Measurements from ENCODE around the gene DPEP1.

DPEP1 gene

DNA sequence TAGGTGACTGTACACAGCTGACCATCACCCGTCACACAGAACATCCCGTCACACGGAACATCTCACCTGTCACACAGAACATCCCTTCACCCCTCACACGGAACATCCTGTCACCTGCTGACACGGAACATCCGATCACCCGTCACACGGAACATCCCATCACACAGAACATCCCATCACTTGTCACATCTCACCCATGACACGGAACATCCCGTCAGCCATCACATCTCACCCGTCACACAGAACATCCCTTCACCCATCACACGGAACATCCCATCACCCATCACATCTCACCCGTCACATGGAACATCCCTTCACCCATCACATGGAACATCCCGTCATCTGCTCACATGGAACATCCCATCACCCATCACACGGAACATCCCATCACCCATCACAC is 34.1 kb upstream of the DPEP1 start:
- H3K4me2 ChIP-seq (ENCODE audit: low read depth, low read length) = no peak overlapping the region
- H2AFZ ChIP-seq (ENCODE audit: low read length) = no peak overlapping the region
- peaks cover 7% of the 10 kb centered on the region; the same call in 1 of the 2 replicates for H3K27me3 ChIP-seq (replicated peaks; ENCODE audit: insufficient read depth, low read length)
- no peak overlapping the region for H3K4me3 ChIP-seq (ENCODE audit: low read length)
- no peak overlapping the region for H3K27ac ChIP-seq (ENCODE audit: low read length)
- H3K9me2 ChIP-seq (replicated peaks; ENCODE audit: insufficient read depth, low read length) = no peaks in the 10 kb centered on the region
- no peaks in the 10 kb centered on the region for H3K36me3 ChIP-seq (replicated peaks; ENCODE audit: insufficient read depth, low read length)
- no peak overlapping the region for H3K9ac ChIP-seq (ENCODE audit: low read length)
- H3F3A ChIP-seq (ENCODE audit: insufficient read depth, low read length) = no peaks in the 10 kb centered on the region
- no peak for TF ChIP-seq EZH2 (optimal IDR thresholded peaks at IDR 0.05; ENCODE audit: low read depth, low read length)
- no peak for TF ChIP-seq EZH2phosphoT487 (IDR thresholded peaks at IDR 0.05; ENCODE audit: low read length)
- TF ChIP-seq, protein P1, sequence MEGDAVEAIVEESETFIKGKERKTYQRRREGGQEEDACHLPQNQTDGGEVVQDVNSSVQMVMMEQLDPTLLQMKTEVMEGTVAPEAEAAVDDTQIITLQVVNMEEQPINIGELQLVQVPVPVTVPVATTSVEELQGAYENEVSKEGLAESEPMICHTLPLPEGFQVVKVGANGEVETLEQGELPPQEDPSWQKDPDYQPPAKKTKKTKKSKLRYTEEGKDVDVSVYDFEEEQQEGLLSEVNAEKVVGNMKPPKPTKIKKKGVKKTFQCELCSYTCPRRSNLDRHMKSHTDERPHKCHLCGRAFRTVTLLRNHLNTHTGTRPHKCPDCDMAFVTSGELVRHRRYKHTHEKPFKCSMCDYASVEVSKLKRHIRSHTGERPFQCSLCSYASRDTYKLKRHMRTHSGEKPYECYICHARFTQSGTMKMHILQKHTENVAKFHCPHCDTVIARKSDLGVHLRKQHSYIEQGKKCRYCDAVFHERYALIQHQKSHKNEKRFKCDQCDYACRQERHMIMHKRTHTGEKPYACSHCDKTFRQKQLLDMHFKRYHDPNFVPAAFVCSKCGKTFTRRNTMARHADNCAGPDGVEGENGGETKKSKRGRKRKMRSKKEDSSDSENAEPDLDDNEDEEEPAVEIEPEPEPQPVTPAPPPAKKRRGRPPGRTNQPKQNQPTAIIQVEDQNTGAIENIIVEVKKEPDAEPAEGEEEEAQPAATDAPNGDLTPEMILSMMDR (IDR thresholded peaks at IDR 0.05; ENCODE audit: low read length) = no peak
- H3K4me1 ChIP-seq (ENCODE audit: low read length) = no peaks in the 10 kb centered on the region
- no peaks in the 10 kb centered on the region for H4K20me1 ChIP-seq (ENCODE audit: insufficient read depth, low read length)
- DNase-seq = no peak
- no peaks in the 10 kb centered on the region for H3K79me2 ChIP-seq (ENCODE audit: low read length)
- no peaks in the 10 kb centered on the region for H3K9me3 ChIP-seq (replicated peaks; ENCODE audit: insufficient read depth, low read length)

DNA sequence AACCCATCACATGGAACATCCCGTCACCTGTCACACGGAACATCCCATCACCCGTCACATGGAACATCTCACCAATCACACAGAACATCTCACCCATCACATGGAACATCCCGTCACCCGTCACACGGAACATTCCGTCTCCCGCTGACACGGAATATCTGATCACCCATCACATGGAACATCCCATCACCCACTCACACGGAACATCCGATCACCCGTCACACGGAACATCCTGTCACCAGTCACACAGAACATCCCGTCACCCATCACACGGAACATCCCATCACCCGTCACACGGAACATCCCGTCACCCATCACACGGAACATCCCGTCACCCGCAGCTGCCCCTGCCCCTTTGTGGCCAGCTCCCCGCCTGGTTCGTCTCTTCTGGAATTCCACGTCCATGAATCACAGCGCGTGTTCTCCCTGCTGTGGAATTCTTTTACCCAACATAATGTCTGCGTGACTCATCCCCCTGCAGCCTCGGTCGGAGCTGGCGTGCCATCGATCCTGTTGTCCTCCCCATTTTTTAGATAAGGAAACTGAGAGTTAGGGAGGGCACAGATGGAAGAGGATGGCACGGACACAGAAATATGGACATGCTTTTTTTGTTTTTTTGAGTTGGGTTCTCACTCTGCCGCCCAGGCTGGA is 32.3 kb upstream of the DPEP1 start:
- H3K9ac ChIP-seq (ENCODE audit: low read length) = no peak overlapping the region
- H3K9me2 ChIP-seq (replicated peaks; ENCODE audit: insufficient read depth, low read length) = no peaks in the 10 kb centered on the region
- H4K20me1 ChIP-seq (ENCODE audit: insufficient read depth, low read length) = no peaks in the 10 kb centered on the region
- no peaks in the 10 kb centered on the region; the same call in 1 of the 2 replicates for H3K27me3 ChIP-seq (replicated peaks; ENCODE audit: insufficient read depth, low read length)
- H3K4me2 ChIP-seq (ENCODE audit: low read depth, low read length) = no peak overlapping the region
- H3F3A ChIP-seq (ENCODE audit: insufficient read depth, low read length) = no peaks in the 10 kb centered on the region
- no peaks in the 10 kb centered on the region for H3K36me3 ChIP-seq (replicated peaks; ENCODE audit: insufficient read depth, low read length)
- H2AFZ ChIP-seq (ENCODE audit: low read length) = no peak overlapping the region
- H3K4me3 ChIP-seq (ENCODE audit: low read length) = no peak overlapping the region
- DNase-seq = no peak
- TF ChIP-seq, protein P1 (IDR thresholded peaks at IDR 0.05; ENCODE audit: low read length) = no peak
- TF ChIP-seq EZH2phosphoT487 (IDR thresholded peaks at IDR 0.05; ENCODE audit: low read length) (no peak), EZH2 (optimal IDR thresholded peaks at IDR 0.05; ENCODE audit: low read depth, low read length) (no peak)
- H3K9me3 ChIP-seq (replicated peaks; ENCODE audit: insufficient read depth, low read length) = no peaks in the 10 kb centered on the region
- no peak overlapping the region for H3K27ac ChIP-seq (ENCODE audit: low read length)
- 0 out of 2 replicates have a peak, but pooled peaks cover 3% of the 10 kb centered on the region for H3K4me1 ChIP-seq (ENCODE audit: low read length)
- H3K79me2 ChIP-seq (ENCODE audit: low read length) = no peaks in the 10 kb centered on the region

DNA sequence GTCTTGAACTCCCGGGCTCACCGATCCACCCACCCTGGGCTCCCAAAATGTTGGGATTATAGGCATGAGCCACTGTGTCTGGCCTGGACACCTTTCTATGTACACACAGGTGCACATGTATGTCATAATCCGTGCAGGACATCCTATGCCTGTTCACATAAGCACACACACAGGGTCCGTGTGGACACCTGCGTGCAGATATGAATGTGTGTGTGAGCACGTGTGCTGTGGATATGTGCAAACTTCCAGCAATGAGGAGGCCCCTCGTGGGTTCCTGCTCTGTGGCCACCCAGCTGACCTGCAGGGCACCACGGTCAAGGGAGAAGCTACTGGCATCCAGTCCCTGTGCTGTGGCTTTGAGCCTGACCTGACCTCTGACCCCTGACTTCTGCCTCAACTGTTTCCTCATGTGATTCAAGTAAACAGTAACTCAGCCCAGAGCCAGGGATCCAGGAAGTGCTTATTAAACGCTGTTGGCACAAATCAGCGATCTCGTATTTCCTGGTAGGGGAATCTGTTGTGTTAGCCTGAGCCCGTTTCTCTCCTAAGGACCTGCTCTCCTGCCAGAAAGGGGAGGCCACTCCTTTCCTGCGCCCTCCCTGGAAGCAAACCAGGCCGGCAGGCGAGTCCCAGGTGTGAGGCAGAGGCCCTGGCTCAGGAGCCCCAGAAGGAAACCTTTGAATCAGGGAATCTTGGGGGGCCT is 31.4 kb upstream of the DPEP1 start:
- no peaks in the 10 kb centered on the region for H3F3A ChIP-seq (ENCODE audit: insufficient read depth, low read length)
- H3K79me2 ChIP-seq (ENCODE audit: low read length) = no peaks in the 10 kb centered on the region
- H3K4me1 ChIP-seq (ENCODE audit: low read length) = 0 out of 2 replicates have a peak, but pooled peaks cover 3% of the 10 kb centered on the region
- H2AFZ ChIP-seq (ENCODE audit: low read length) = no peak overlapping the region
- H3K9me3 ChIP-seq (replicated peaks; ENCODE audit: insufficient read depth, low read length) = no peaks in the 10 kb centered on the region
- no peak overlapping the region for H3K9ac ChIP-seq (ENCODE audit: low read length)
- DNase-seq = no peak
- H3K4me3 ChIP-seq (ENCODE audit: low read length) = no peak overlapping the region
- H3K4me2 ChIP-seq (ENCODE audit: low read depth, low read length) = no peak overlapping the region
- H3K27me3 ChIP-seq (replicated peaks; ENCODE audit: insufficient read depth, low read length) = no peaks in the 10 kb centered on the region; the same call in 1 of the 2 replicates
- no peaks in the 10 kb centered on the region for H3K36me3 ChIP-seq (replicated peaks; ENCODE audit: insufficient read depth, low read length)
- no peak for TF ChIP-seq EZH2 (optimal IDR thresholded peaks at IDR 0.05; ENCODE audit: low read depth, low read length)
- TF ChIP-seq, protein P1 (IDR thresholded peaks at IDR 0.05; ENCODE audit: low read length) = no peak
- no peak for TF ChIP-seq EZH2phosphoT487 (IDR thresholded peaks at IDR 0.05; ENCODE audit: low read length)
- H4K20me1 ChIP-seq (ENCODE audit: insufficient read depth, low read length) = no peaks in the 10 kb centered on the region
- H3K9me2 ChIP-seq (replicated peaks; ENCODE audit: insufficient read depth, low read length) = no peaks in the 10 kb centered on the region
- H3K27ac ChIP-seq (ENCODE audit: low read length) = no peak overlapping the region

Measured in MM.1S (cell line).